ENCODE results near the gene NGLY1.

Gene NGLY1

DNA sequence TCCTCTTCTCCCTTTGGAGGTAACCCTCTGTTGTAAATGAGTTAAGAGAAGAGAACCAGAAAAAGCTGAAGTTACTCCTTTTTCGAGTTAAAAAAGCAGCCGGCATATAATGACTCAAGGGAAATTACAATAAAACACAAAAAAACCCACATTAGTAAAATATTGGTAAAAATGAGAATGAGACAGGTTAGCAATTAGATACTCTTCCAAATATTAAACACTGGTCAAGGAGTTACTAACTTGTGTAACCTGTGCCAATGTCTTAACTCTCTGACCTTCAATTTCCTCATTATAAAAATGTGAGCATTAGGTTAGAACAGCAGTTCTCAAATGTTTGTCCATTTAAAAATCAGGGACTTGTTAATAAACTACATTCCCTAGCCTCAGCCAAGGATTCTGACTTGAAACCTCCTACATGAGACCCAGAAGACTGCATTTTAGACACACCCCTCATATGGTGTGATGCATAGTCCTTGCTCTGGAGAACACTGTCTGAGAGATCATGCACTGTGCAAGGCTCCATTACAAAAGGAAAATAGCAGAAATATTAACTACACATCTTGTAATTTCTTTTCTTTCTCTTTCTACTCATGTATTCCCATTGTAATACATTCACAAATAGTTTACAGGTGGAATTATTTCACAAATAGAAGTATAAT, 75.8 kb downstream of the NGLY1 start:
- no peak for DNase-seq

DNA sequence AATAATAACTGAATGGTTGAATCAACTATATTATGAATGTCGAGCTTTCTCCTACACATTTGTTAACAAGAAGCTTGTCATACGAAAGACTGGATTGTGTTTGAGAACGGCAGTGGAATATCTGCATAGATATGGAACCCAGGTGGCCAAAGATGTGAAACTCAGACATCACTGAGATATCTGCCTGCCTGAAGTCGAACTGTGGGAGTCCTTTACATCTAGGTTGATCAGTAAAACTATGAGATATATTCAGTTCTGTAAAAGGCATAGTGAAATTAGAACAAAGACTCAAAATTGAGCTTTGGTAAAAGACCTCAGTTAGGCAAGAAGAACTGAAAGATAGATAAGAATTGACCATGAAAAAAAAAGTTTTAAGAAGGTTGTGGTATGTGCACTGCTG, 77.0 kb downstream of the NGLY1 start:
- DNase-seq = no peak

DNA sequence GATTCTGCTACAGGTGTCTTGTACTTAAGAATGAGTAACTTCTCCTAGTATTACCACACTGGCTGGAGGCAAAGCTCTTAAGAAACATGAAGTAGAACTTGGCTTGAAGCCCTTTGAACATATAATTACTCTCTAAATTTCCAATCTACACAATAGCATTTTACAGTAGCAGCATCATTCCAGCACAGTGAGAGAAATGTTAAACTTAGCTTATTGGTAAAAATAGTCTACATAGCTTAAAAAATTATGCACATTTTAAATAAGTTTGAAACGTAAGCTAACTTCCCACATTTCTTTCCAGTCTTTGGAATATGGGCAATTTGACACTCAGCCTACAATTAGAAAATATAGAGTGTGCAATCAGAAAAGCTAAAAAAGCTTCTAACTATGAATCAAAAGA, 85.7 kb downstream of the NGLY1 start:
- DNase-seq = no peak

DNA sequence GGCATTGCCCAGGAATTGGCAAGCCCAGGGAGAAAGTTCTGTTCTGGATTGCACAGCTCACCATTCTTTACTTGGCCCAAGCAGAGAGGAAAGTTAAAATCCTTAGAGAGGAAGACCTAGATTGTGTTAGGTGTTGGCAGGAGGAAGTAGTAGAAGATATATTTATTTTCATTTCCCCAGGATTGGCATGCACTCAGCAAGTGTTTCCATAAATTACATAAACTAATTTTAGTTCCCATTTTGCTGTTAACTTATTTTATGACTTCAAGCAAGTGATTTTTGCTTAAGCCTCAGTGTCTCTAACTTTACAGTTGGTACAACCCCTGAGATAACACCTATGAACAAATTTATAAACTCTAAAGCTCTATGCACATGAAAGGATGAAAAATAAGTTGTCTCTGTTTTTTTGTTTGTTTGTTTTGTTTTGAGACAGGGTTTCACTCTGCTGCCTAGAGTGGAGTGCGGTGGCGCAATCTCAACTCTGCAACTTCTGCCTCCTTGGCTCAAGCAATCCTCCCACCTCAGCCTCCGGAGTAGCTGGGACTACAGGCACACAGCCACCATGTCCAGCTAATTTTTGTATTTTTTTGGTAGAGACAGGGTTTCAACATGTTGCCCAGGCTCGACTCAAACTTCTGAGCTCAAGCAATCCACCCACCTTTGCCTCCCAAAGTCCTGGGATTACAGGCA, 87.4 kb downstream of the NGLY1 start:
- DNase-seq = no peak

- DNase-seq = no peak
These were observed 90.0 kb downstream of the NGLY1 start for GRCh38 chr3:25693238-25693637.

DNA sequence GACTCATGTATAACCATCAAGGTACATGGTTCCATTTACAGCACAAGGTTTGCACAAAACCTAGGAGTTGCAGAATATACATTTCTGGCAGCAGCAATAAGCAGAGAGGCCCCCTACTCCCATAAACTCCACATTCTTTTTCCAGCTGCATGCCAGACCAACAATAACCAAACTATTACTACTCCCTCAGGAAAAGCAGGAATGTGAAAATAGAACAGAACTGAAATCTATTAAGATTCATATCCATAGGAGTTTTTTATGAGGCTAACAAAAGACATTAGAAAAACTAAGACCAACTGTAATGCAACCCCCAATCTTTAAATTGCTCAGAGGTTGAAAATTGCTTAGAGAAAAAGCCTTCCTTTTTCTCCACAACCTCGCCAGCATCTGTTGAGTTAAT, 90.9 kb downstream of the NGLY1 start:
- no peak for DNase-seq

GRCh38 chr3:25690768-25691533, 92.3 kb downstream of the NGLY1 start:
- no peak for DNase-seq

DNA sequence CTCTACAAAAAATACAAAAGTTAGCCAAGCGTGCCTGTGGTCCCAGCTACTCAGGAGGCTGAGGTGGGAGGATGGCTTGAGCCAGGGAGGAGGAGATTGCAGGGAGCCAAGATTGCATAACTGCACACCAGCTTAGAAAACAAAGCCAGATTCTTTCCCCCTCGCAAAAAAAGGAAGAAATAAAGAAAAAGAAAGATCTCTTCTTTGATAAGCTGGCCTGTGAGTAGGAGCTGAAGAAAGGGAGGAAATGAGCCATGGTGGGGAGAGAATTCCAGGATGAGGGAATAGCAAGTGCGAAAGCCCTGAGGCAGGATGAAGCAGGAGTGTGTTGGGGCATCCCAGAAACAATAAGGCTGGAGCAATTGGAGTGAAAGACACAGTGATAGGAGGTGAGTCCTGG, 94.0 kb downstream of the NGLY1 start:
- no peak for DNase-seq

GRCh38 chr3:25687742-25688141, 95.5 kb downstream of the NGLY1 start:
- DNase-seq = no peak

DNA sequence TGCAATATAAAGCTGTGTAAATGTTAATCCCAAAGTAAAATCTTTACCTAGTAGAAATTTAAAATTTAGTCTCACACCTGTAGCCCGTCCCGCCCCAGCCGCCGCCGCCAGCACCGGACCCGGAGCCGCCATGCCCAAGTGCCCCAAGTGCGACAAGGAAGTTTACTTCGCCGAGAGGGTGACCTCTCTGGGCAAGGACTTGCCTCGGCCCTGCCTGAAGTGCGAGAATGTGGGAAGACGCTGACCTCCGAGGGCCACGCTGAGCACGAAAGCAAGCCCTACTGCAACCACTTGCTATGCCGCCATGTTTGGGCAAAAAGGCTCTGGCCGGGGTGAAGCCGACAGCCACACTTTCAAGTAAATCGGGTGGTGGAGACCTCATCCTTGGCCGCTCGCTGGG, 96.5 kb downstream of the NGLY1 start:
- no peak for DNase-seq

DNA sequence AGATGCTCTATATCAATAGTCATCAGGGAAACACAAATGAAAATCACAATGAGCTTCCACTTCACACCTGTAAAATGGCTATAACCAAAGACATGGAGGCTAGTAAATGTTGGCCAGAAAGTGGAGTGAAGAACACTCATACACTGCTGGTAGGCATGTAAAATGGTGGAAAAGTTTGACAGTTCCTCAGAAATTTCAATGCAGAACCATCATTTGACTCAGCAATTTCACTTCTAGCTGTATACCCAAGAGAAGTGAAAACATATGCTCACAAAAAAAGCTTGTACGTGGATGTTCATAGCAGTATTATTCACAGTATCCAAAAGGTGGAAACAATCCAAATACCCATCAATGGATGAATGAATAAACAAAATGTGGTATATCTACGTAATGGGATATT, 99.4 kb downstream of the NGLY1 start:
- DNase-seq = no peak

DNA sequence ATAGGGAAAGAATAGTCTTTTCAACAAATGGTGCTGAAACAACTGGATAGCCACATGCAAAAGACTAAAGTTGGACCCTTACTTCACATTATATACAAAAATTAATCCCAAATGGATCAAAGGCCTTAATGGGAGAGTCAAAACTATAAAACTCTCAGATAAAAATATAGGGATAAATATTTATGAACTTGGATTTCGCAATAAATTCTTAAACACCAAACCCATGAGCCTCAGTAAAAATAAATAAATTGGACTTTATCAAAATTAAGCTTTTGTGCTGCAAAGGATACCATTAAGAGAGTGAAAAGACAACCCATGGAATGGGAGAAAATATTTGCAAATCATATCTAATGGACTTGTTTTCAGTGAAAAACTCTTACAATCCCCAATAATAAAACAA, 99.8 kb downstream of the NGLY1 start:
- DNase-seq = no peak

GRCh38 chr3:25679642-25680302, 103.5 kb downstream of the NGLY1 start:
- DNase-seq = no peak

GRCh38 chr3:25679166-25679565, 104.1 kb downstream of the NGLY1 start:
- no peak for DNase-seq

GRCh38 chr3:25678581-25678980, 104.7 kb downstream of the NGLY1 start:
- no peak for DNase-seq

DNA sequence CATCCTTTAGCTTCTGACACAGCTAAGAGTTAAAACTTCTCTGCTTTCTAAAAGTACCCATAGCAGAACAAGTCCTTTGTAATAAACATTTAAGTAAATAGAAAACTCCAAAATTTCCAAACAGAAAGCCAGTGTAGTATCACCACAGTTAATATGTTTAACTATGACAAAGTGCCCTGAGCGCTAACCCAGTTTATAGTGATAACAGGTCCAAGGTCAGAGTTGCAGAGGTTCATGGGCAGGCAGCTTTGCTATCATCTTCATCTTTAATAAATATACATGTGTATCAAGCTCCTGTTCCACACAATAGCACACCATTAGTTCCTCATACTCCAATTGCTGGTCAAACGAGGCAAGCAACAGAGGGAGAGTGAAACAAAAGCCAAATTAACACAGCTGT, 106.1 kb downstream of the NGLY1 start:
- DNase-seq = no peak

DNA sequence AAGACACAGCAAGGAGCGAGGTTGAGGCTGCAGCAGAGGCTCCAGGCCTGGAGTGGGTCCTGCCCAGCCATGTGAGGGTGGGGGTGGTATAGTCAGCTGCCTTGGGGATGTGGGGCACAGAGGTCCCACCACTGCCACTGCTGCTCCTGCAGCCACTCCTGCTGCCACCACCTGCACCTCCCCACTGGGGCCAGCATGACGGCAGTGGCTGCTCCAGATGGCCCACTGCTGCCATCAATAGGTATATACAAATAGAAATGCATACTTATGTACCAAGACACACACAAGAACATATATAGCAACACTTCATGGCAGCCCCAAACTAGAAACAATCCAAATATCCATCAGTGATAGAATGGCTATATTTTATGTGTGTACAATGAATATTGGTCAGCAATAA, 108.6 kb downstream of the NGLY1 start:
- no peak for DNase-seq

GRCh38 chr3:25673738-25674298, 109.4 kb downstream of the NGLY1 start:
- DNase-seq = no peak
